ENCODE measurements around the gene SAT1. TPM values are rescaled to one million over a fixed set of nuclear protein-coding genes. Genes with fewer than 3 reads are reported as not detected.

The SAT1 gene
- total RNA-seq, 1 donor from 2014 or later: 263 TPM

- Mint-ChIP-seq H3K4me1 (ENCODE audit: low read depth) (no peaks in the 10 kb centered on the region), H3K9me3 (ENCODE audit: low read depth) (no peaks in the 10 kb centered on the region)
These were observed 49.7 kb downstream of the SAT1 start for GRCh38 chrX:23832721-23833120.

More at GRCh38 chrX:23832721-23833120, 49.7 kb downstream of the SAT1 start:
- Mint-ChIP-seq H3K27me3 (ENCODE audit: low read depth) (no peaks in the 10 kb centered on the region), H3K36me3 (ENCODE audit: low read depth) (no peaks in the 10 kb centered on the region), H3K27ac (ENCODE audit: unreplicated experiment) (no peak overlapping the region), H3K4me3 (ENCODE audit: unreplicated experiment) (no peak overlapping the region)
- DNase-seq (ENCODE audit: low spot score): no peak
- TF ChIP-seq CTCF (IDR thresholded peaks at IDR 0.05): no peak

Other genes starting within 250 kb of the SAT1 start
- 404 to 428 TPM (median 414 TPM) in 3 replicates for gene PRDX4, start 115.7 kb upstream of the SAT1 start, total RNA-seq
- 69.3 to 99.6 TPM (median 94.6 TPM) in 3 replicates for gene ACOT9, start 39.9 kb upstream of the SAT1 start, total RNA-seq
- gene APOO, start 124.8 kb downstream of the SAT1 start, total RNA-seq: 29.1 to 46.3 TPM (median 30.1 TPM) in 3 replicates
- gene CXorf58, start 124.8 kb downstream of the SAT1 start, total RNA-seq: 0.30 TPM in 1 of 3 replicates, not detected in the others
- 13.7 to 15.5 TPM (median 13.9 TPM) in 3 replicates for gene KLHL15, start 244.0 kb downstream of the SAT1 start, total RNA-seq

Measured in chondrocyte (in vitro differentiated cells).